Left kidney (tissue), 1 donor: ENCODE data around the gene LRP5. TPM values are rescaled to one million over a fixed set of nuclear protein-coding genes. Genes with fewer than 3 reads are reported as not detected.

Source experiments
- polyA plus RNA-seq: library from polyadenylated mRNA; unstranded; fragments of 120-200 nt; gene quantifications from one replicate; pipeline ENCODE4 v1.2.1, GENCODE V29; 2013; ENCODE audit not compliant: insufficient read length

Gene LRP5
- polyA plus RNA-seq, 1 donor = 34.4 TPM

Other genes with a start within 250 kb of the LRP5 start
- 62.2 TPM for gene CHKA, start 191.2 kb upstream of the LRP5 start, polyA plus RNA-seq
- gene KMT5B, start 99.3 kb upstream of the LRP5 start, polyA plus RNA-seq = 93.1 TPM
- gene C11orf24, start 40.6 kb upstream of the LRP5 start, polyA plus RNA-seq = 24.7 TPM
- 133 TPM for gene PPP6R3, start 148.2 kb downstream of the LRP5 start, polyA plus RNA-seq